ENCODE results near the gene STAM2.
A peak's percentile ranks its signal among the peaks of the same experiment; 100 is the strongest.
"Not testable (repeated sequence)": the region's sequence is repeated elsewhere in the genome, so short reads cannot be mapped to it uniquely, and the experiment has no call there.

The STAM2 gene

DNA sequence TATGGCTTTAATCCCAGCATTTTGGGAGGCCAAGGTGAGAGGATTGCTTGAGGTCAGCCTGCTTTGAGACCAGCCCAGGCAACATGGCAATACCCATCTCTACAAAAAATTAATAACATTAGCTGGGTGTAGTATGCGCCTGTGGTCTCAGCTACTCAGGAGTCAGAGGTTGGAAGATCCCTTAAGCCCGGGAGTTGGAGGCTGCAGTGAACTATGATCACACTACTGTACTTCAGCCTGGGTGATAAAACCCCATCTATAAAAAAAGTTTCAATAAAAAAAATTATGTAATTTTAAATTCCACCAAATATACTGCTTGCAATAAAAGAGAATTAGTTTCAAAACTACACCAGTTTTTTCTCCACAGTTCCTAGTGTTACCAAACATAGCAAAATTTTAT is 53.4 kb downstream of the STAM2 start:
- TF ChIP-seq ISL1 (CRISPR knock-in tag; IDR thresholded peaks at IDR 0.05), result no peak
- TF ChIP-seq SNAI2 (CRISPR knock-in tag; IDR thresholded peaks at IDR 0.05), result no peak
- no peak for TF ChIP-seq TSHZ2 (CRISPR knock-in tag; IDR thresholded peaks at IDR 0.05)
- TF ChIP-seq, protein P1, sequence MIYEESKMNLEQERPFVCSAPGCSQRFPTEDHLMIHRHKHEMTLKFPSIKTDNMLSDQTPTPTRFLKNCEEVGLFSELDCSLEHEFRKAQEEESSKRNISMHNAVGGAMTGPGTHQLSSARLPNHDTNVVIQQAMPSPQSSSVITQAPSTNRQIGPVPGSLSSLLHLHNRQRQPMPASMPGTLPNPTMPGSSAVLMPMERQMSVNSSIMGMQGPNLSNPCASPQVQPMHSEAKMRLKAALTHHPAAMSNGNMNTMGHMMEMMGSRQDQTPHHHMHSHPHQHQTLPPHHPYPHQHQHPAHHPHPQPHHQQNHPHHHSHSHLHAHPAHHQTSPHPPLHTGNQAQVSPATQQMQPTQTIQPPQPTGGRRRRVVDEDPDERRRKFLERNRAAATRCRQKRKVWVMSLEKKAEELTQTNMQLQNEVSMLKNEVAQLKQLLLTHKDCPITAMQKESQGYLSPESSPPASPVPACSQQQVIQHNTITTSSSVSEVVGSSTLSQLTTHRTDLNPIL (CRISPR knock-in tag; IDR thresholded peaks at IDR 0.05; ENCODE audit: low read depth), result no peak
- no peak for TF ChIP-seq ZFP30 (CRISPR knock-in tag; IDR thresholded peaks at IDR 0.05)
- TF ChIP-seq TCF4 (CRISPR knock-in tag; IDR thresholded peaks at IDR 0.05; ENCODE audit: borderline replicate concordance), result no peak
- TF ChIP-seq PPARA (CRISPR knock-in tag; IDR thresholded peaks at IDR 0.05; ENCODE audit: borderline replicate concordance), result no peak
- ATAC-seq, result no peak

- no peak for TF ChIP-seq ZNF565 (CRISPR knock-in tag; conservative IDR thresholded peaks at IDR 0.05; ENCODE audit: low read depth)
- TF ChIP-seq ISL1 (CRISPR knock-in tag; IDR thresholded peaks at IDR 0.05), result no peak
- no peak for TF ChIP-seq PPARA (CRISPR knock-in tag; IDR thresholded peaks at IDR 0.05; ENCODE audit: borderline replicate concordance)
- TF ChIP-seq GLIS3 (CRISPR knock-in tag; IDR thresholded peaks at IDR 0.05), result no peak
- no peak for TF ChIP-seq ZNF8 (CRISPR knock-in tag; IDR thresholded peaks at IDR 0.05)
- TF ChIP-seq, protein P1 (CRISPR knock-in tag; IDR thresholded peaks at IDR 0.05; ENCODE audit: low read depth), result no peak
Observed at GRCh38 chr2:152120430-152120829, 55.1 kb downstream of the STAM2 start.

GRCh38 chr2:152115952-152116351 is 59.6 kb downstream of the STAM2 start:
- peak; percentile 39; the same call in 1 of the 3 replicates for ATAC-seq
- TF ChIP-seq TCF4 (CRISPR knock-in tag; IDR thresholded peaks at IDR 0.05; ENCODE audit: borderline replicate concordance), result no peak
- no peak for TF ChIP-seq ZFP3 (CRISPR knock-in tag; IDR thresholded peaks at IDR 0.05)
- TF ChIP-seq, protein P1 (CRISPR knock-in tag; IDR thresholded peaks at IDR 0.05; ENCODE audit: low read depth), result no peak

More at GRCh38 chr2:152120430-152120829, 55.1 kb downstream of the STAM2 start:
- no peak for ATAC-seq

DNA sequence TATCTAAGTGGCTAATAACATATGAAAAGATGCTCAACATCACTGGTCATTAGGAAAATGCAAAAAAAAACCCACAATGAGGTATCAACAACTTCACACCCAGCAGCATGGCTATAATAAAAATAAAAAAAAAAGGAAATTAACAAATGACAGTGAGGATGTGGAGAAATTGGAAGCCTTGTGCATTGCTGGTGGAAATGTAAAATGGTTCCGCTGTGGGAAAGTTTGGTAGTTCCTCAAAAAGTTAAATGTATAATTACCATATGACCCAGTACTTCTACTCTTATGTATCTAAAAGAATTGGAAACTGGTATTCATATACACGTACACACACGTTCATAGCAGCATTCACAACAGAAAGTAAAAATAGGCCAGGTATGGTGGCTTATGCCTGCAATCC is 61.2 kb downstream of the STAM2 start:
- ATAC-seq, result no peak
- TF ChIP-seq SNAI2 (CRISPR knock-in tag; IDR thresholded peaks at IDR 0.05), result no peak
- no peak for TF ChIP-seq ISL1 (CRISPR knock-in tag; IDR thresholded peaks at IDR 0.05)
- TF ChIP-seq, protein P1 (CRISPR knock-in tag; IDR thresholded peaks at IDR 0.05; ENCODE audit: low read depth), result no peak
- no peak for TF ChIP-seq ZC3H10 (CRISPR knock-in tag; IDR thresholded peaks at IDR 0.05)
- no peak for TF ChIP-seq ZNF8 (CRISPR knock-in tag; IDR thresholded peaks at IDR 0.05)
- TF ChIP-seq, protein P2, sequence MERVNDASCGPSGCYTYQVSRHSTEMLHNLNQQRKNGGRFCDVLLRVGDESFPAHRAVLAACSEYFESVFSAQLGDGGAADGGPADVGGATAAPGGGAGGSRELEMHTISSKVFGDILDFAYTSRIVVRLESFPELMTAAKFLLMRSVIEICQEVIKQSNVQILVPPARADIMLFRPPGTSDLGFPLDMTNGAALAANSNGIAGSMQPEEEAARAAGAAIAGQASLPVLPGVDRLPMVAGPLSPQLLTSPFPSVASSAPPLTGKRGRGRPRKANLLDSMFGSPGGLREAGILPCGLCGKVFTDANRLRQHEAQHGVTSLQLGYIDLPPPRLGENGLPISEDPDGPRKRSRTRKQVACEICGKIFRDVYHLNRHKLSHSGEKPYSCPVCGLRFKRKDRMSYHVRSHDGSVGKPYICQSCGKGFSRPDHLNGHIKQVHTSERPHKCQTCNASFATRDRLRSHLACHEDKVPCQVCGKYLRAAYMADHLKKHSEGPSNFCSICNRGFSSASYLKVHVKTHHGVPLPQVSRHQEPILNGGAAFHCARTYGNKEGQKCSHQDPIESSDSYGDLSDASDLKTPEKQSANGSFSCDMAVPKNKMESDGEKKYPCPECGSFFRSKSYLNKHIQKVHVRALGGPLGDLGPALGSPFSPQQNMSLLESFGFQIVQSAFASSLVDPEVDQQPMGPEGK (CRISPR knock-in tag; IDR thresholded peaks at IDR 0.05; ENCODE audit: borderline replicate concordance), result no peak
- TF ChIP-seq ZFP30 (CRISPR knock-in tag; IDR thresholded peaks at IDR 0.05), result no peak
- TF ChIP-seq GLIS3 (CRISPR knock-in tag; IDR thresholded peaks at IDR 0.05), result no peak
- TF ChIP-seq BACH2 (CRISPR knock-in tag; IDR thresholded peaks at IDR 0.05; ENCODE audit: borderline replicate concordance), result no peak
- TF ChIP-seq ZFP3 (CRISPR knock-in tag; IDR thresholded peaks at IDR 0.05), result no peak
- TF ChIP-seq CSDC2 (CRISPR knock-in tag; IDR thresholded peaks at IDR 0.05), result no peak

GRCh38 chr2:152107140-152107539 is 68.4 kb downstream of the STAM2 start:
- ATAC-seq, result not testable (repeated sequence)

All from SK-N-SH treated with all-trans-retinoic acid at 6 μM for 48 hours (cell line).